Body of pancreas (tissue), 4 donors: ENCODE measurements around the gene UBQLN2.

Experiments
- CTCF ChIP-seq, 7 experiments: fragments of 450-650 bp in 4 of 7; fragments of 200-600 bp in 3 of 7; sonication (generic) in 3 of 7; IDR thresholded peaks; one replicate each; pipeline ENCODE4 v1.5.1; 2016 to 2019; ENCODE audit warnings: antibody characterized with exemption in 7 of 7
- POLR2A ChIP-seq, 3 donors: fragments of 450-650 bp; IDR thresholded peaks; one replicate each; pipeline ENCODE4 v1.6.1; 2016; ENCODE audit warnings: antibody characterized with exemption in 3 of 3, mild to moderate bottlenecking in 2 of 3

GRCh38 chrX:56563231-56564161 is at the start of gene UBQLN2:
- peak; percentile 84 to 92 (median 91) for TF ChIP-seq POLR2A (IDR thresholded peaks at IDR 0.05)
- peak in 3 of 7 experiments; percentile 4 to 34 (median 30) for TF ChIP-seq CTCF (IDR thresholded peaks at IDR 0.05)
